ENCODE data around the gene FAM78A. TPM values are rescaled to one million over a fixed set of nuclear protein-coding genes. Genes with fewer than 3 reads are reported as not detected.

The FAM78A gene
- total RNA-seq, 1 experiment from 2014 or later, result 3.4 TPM

DNA sequence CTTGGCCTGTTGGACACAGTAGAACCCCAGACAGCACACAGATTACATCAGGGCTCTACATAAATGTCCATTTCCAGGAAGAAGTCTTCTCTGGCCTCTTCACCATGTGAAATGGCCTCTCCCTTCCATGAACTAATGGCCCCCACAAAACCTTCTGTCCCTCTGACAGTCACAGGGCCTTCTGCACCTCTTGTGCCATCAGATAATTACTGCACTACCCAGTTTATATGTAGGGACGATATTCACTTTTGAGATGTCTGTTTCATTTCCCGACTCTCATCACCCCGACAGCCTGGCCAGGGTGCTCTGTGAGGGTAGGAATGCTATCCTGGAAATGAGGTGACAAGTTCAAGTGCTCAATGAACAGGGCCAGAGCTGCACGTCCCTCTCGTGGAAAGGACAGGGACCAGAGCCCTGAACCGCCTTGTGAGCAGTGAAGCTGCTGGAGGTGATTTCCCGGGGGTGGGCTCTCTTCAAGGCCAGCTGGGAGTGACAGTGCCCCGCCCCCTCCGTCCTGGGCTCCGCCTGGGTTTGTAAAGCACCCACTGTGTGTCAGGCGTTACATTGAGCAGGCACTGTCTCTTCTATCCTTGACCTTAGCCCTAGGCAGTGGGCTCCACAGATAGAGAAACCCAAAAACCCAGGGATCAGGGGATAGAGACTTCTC lies 3.0 kb upstream of the FAM78A start:
- RAD21 ChIA-PET (ENCODE audit: low non-redundant PET in 1 of 2, low total read pairs in 2 of 2, uncharacterized antibody in 2 of 2, unreplicated experiment in 2 of 2), result no interaction called here
- no peak overlapping the region for H3K9ac ChIP-seq (ENCODE audit: low read length)
- no peak overlapping the region for H2AFZ ChIP-seq (ENCODE audit: low read depth, low read length, poor library complexity, severe bottlenecking)
- no peaks in the 10 kb centered on the region for H3K79me2 ChIP-seq (ENCODE audit: insufficient read depth, low read length)
- no peaks in the 10 kb centered on the region for H4K20me1 ChIP-seq (ENCODE audit: insufficient read depth)
- intact Hi-C loops (cut with micrococcal nuclease), result no loop called here
- no peaks in the 10 kb centered on the region for H3K36me3 ChIP-seq (ENCODE audit: control insufficient read depth in 1 of 2, insufficient read depth in 2 of 2, low read length in 2 of 2)
- no peaks in the 10 kb centered on the region for H3K9me3 ChIP-seq (ENCODE audit: control insufficient read depth in 1 of 2, insufficient read depth in 1 of 2, low read depth in 1 of 2, low read length in 2 of 2)
- DNase-seq (ENCODE audit: low read depth, low spot score) (no peak), ATAC-seq (no peak)
- no peak overlapping the region for H3K4me2 ChIP-seq (ENCODE audit: low read length)
- CTCF ChIA-PET, result no interaction called here
- no peaks in the 10 kb centered on the region for H3K9me2 ChIP-seq (ENCODE audit: insufficient read depth)
- TF ChIP-seq, protein P1, sequence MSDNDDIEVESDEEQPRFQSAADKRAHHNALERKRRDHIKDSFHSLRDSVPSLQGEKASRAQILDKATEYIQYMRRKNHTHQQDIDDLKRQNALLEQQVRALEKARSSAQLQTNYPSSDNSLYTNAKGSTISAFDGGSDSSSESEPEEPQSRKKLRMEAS (IDR thresholded peaks at IDR 0.05), result no peak
- TF ChIP-seq JUND (IDR thresholded peaks at IDR 0.05) (no peak), FOSL1 (IDR thresholded peaks at IDR 0.05; ENCODE audit: low read depth) (no peak), EZH2 (IDR thresholded peaks at IDR 0.05) (no peak), ZNF274 (IDR thresholded peaks at IDR 0.05; ENCODE audit: low read depth, low read length) (no peak), SIN3A (IDR thresholded peaks at IDR 0.05; ENCODE audit: low read depth) (no peak)
- TF ChIP-seq, protein P2, sequence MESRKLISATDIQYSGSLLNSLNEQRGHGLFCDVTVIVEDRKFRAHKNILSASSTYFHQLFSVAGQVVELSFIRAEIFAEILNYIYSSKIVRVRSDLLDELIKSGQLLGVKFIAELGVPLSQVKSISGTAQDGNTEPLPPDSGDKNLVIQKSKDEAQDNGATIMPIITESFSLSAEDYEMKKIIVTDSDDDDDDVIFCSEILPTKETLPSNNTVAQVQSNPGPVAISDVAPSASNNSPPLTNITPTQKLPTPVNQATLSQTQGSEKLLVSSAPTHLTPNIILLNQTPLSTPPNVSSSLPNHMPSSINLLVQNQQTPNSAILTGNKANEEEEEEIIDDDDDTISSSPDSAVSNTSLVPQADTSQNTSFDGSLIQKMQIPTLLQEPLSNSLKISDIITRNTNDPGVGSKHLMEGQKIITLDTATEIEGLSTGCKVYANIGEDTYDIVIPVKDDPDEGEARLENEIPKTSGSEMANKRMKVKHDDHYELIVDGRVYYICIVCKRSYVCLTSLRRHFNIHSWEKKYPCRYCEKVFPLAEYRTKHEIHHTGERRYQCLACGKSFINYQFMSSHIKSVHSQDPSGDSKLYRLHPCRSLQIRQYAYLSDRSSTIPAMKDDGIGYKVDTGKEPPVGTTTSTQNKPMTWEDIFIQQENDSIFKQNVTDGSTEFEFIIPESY (IDR thresholded peaks at IDR 0.05; ENCODE audit: extremely low read depth, insufficient replicate concordance, low read length), result no peak
- TF ChIP-seq, protein P3, sequence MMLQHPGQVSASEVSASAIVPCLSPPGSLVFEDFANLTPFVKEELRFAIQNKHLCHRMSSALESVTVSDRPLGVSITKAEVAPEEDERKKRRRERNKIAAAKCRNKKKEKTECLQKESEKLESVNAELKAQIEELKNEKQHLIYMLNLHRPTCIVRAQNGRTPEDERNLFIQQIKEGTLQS (IDR thresholded peaks at IDR 0.05), result no peak
- TF ChIP-seq, protein P4, sequence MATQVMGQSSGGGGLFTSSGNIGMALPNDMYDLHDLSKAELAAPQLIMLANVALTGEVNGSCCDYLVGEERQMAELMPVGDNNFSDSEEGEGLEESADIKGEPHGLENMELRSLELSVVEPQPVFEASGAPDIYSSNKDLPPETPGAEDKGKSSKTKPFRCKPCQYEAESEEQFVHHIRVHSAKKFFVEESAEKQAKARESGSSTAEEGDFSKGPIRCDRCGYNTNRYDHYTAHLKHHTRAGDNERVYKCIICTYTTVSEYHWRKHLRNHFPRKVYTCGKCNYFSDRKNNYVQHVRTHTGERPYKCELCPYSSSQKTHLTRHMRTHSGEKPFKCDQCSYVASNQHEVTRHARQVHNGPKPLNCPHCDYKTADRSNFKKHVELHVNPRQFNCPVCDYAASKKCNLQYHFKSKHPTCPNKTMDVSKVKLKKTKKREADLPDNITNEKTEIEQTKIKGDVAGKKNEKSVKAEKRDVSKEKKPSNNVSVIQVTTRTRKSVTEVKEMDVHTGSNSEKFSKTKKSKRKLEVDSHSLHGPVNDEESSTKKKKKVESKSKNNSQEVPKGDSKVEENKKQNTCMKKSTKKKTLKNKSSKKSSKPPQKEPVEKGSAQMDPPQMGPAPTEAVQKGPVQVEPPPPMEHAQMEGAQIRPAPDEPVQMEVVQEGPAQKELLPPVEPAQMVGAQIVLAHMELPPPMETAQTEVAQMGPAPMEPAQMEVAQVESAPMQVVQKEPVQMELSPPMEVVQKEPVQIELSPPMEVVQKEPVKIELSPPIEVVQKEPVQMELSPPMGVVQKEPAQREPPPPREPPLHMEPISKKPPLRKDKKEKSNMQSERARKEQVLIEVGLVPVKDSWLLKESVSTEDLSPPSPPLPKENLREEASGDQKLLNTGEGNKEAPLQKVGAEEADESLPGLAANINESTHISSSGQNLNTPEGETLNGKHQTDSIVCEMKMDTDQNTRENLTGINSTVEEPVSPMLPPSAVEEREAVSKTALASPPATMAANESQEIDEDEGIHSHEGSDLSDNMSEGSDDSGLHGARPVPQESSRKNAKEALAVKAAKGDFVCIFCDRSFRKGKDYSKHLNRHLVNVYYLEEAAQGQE (IDR thresholded peaks at IDR 0.05; ENCODE audit: low read depth), result no peak
- H3K4me1 ChIP-seq (ENCODE audit: control insufficient read depth in 1 of 2, insufficient read depth in 2 of 2, low read length in 2 of 2), result peaks cover 0 to 8% of the 10 kb centered on the region in 2 experiments; a peak in 1 of 4 replicates
- no peaks in the 10 kb centered on the region for H3K27me3 ChIP-seq (ENCODE audit: insufficient read depth, low read length)
- no peak overlapping the region for H3K27ac ChIP-seq (ENCODE audit: low read depth, low read length)
- no peak overlapping the region for H3K4me3 ChIP-seq (replicated peaks in 1 of 2; ENCODE audit: low read depth in 1 of 2, low read length in 2 of 2)
- POLR2A ChIA-PET, result no interaction called here
- no TSS peak for BruUV-seq (replicated peaks)

Measured in HCT116 (cell line).